Left lung (tissue), 8 donors: ENCODE results near the gene ZNF844. TPM values are rescaled to one million over a fixed set of nuclear protein-coding genes. Genes with fewer than 3 reads are reported as not detected.

ENCODE experiments used
- polyA plus RNA-seq, 6 donors: library from polyadenylated mRNA; unstranded; fragments of 120-200 nt; gene quantifications; one replicate each; pipeline ENCODE4 v1.2.1, GENCODE V29; 2013; ENCODE audit not compliant: insufficient read length in 6 of 6
- total RNA-seq, 2 donors: library from RNA; stranded (reverse); fragmentation: NEBNext Ultra II Directional; extraction: Animal tissue kit (Norgen Biotek cat#: 25700); gene quantifications; one replicate each; pipeline ENCODE4 v1.2.1, GENCODE V29; 2021
- donor health status: DM: no; HTN: yes; CAD: no.
- donor health status: DM: no; HTN: no; CAD: no.

Gene ZNF844
- total and polyA plus RNA-seq, 8 donors, result 7.6 to 26.7 (median 21.0) TPM

Other genes starting within 250 kb of the ZNF844 start
- 10 to 100 TPM in 1 of 2 donors, 1 to 10 TPM in 1; 7.6 to 10.7 TPM for gene ZNF439, start 216.0 kb upstream of the ZNF844 start, total RNA-seq
- gene ZNF439, start 216.0 kb upstream of the ZNF844 start, polyA plus RNA-seq, result 10 to 100 TPM; 17.3 to 20.8 (median 20.1) TPM
- gene ZNF69, start 176.9 kb upstream of the ZNF844 start, total RNA-seq, result 10 to 100 TPM; 11.2 to 14.6 TPM
- gene ZNF69, start 176.9 kb upstream of the ZNF844 start, polyA plus RNA-seq, result 10 to 100 TPM; 14.6 to 25.0 (median 18.5) TPM
- gene ZNF700, start 139.6 kb upstream of the ZNF844 start, total RNA-seq, result 10 to 100 TPM in 1 of 2 donors, 1 to 10 TPM in 1; 9.9 to 14.6 TPM
- 10 to 100 TPM; 17.9 to 23.9 (median 21.3) TPM for gene ZNF700, start 139.6 kb upstream of the ZNF844 start, polyA plus RNA-seq
- 1 to 10 TPM; 4.9 to 5.7 TPM for gene ZNF763, start 99.7 kb upstream of the ZNF844 start, total RNA-seq
- gene ZNF763, start 99.7 kb upstream of the ZNF844 start, polyA plus RNA-seq, result 10 to 100 TPM in 1 of 6 donors, 1 to 10 TPM in 5; 7.7 to 10.2 (median 8.4) TPM
- 1 to 10 TPM; 4.4 to 6.2 TPM for gene ZNF433, start 29.1 kb upstream of the ZNF844 start, total RNA-seq
- gene ZNF433, start 29.1 kb upstream of the ZNF844 start, polyA plus RNA-seq, result 10 to 100 TPM; 14.4 to 20.6 (median 16.5) TPM
- gene ZNF878, start 11.8 kb upstream of the ZNF844 start, total RNA-seq, result under 1 TPM; 0.32 to 0.50 TPM
- 1 to 10 TPM; 1.3 to 1.8 (median 1.5) TPM for gene ZNF878, start 11.8 kb upstream of the ZNF844 start, polyA plus RNA-seq
- gene ZNF20, start 75.6 kb downstream of the ZNF844 start, total RNA-seq, result 1 to 10 TPM; 3.5 to 4.8 TPM
- gene ZNF20, start 75.6 kb downstream of the ZNF844 start, polyA plus RNA-seq, result 10 to 100 TPM in 1 of 6 donors, 1 to 10 TPM in 5; 6.1 to 10.1 (median 7.7) TPM
- 1 to 10 TPM; 6.4 to 6.9 TPM for gene ZNF625, start 92.0 kb downstream of the ZNF844 start, total RNA-seq
- gene ZNF625, start 92.0 kb downstream of the ZNF844 start, polyA plus RNA-seq, result 10 to 100 TPM; 11.4 to 20.5 (median 16.4) TPM
- gene ZNF136, start 98.4 kb downstream of the ZNF844 start, total RNA-seq, result 1 to 10 TPM; 8.9 to 9.6 TPM
- 10 to 100 TPM; 14.7 to 18.3 (median 16.1) TPM for gene ZNF136, start 98.4 kb downstream of the ZNF844 start, polyA plus RNA-seq
- gene ZNF44, start 230.2 kb downstream of the ZNF844 start, total RNA-seq, result 10 to 100 TPM; 10.6 to 12.0 TPM
- 10 to 100 TPM; 25.1 to 33.8 (median 31.1) TPM for gene ZNF44, start 230.2 kb downstream of the ZNF844 start, polyA plus RNA-seq